ENCODE data around the gene VAV2.
"Not testable (repeated sequence)": the region's sequence is repeated elsewhere in the genome, so short reads cannot be mapped to it uniquely, and the experiment has no call there.

Gene VAV2

GRCh38 chr9:133926165-133926856, 65.8 kb downstream of the VAV2 start:
- in situ Hi-C loops (cut with MboI; ENCODE audit: low sequenced_read_pairs), result no loop called here

- in situ Hi-C loops (cut with MboI; ENCODE audit: low sequenced_read_pairs), result no loop called here
These were observed 67.7 kb downstream of the VAV2 start for GRCh38 chr9:133924453-133924852.

- in situ Hi-C loops (cut with MboI; ENCODE audit: low sequenced_read_pairs), result not testable (repeated sequence)
These were observed 68.5 kb downstream of the VAV2 start for GRCh38 chr9:133923608-133924007.

- in situ Hi-C loops (cut with MboI; ENCODE audit: low sequenced_read_pairs), result no loop called here
These were observed 70.3 kb downstream of the VAV2 start for GRCh38 chr9:133921866-133922265.

GRCh38 chr9:133920471-133920870, 71.7 kb downstream of the VAV2 start:
- in situ Hi-C loops (cut with MboI; ENCODE audit: low sequenced_read_pairs), result no loop called here

- in situ Hi-C loops (cut with MboI; ENCODE audit: low sequenced_read_pairs), result no loop called here
These were observed 72.6 kb downstream of the VAV2 start for GRCh38 chr9:133919253-133920115.

- in situ Hi-C loops (cut with MboI; ENCODE audit: low sequenced_read_pairs), result no loop called here
These were observed 73.9 kb downstream of the VAV2 start for GRCh38 chr9:133918111-133918813.

- in situ Hi-C loops (cut with MboI; ENCODE audit: low sequenced_read_pairs), result no loop called here
These were observed 74.7 kb downstream of the VAV2 start for GRCh38 chr9:133917375-133917774.

- in situ Hi-C loops (cut with MboI; ENCODE audit: low sequenced_read_pairs), result no loop called here
These were observed 76.0 kb downstream of the VAV2 start for GRCh38 chr9:133916159-133916541.

- in situ Hi-C loops (cut with MboI; ENCODE audit: low sequenced_read_pairs), result no loop called here
These were observed 76.5 kb downstream of the VAV2 start for GRCh38 chr9:133915534-133916158.

- in situ Hi-C loops (cut with MboI; ENCODE audit: low sequenced_read_pairs), result no loop called here
These were observed 77.4 kb downstream of the VAV2 start for GRCh38 chr9:133914442-133915342.

GRCh38 chr9:133913571-133914369, 78.4 kb downstream of the VAV2 start:
- in situ Hi-C loops (cut with MboI; ENCODE audit: low sequenced_read_pairs), result no loop called here

- in situ Hi-C loops (cut with MboI; ENCODE audit: low sequenced_read_pairs), result no loop called here
These were observed 81.1 kb downstream of the VAV2 start for GRCh38 chr9:133910855-133911514.

GRCh38 chr9:133906932-133907910, 84.9 kb downstream of the VAV2 start:
- in situ Hi-C loops (cut with MboI; ENCODE audit: low sequenced_read_pairs), result no loop called here

- in situ Hi-C loops (cut with MboI; ENCODE audit: low sequenced_read_pairs), result no loop called here
These were observed 85.9 kb downstream of the VAV2 start for GRCh38 chr9:133906218-133906617.

- in situ Hi-C loops (cut with MboI; ENCODE audit: low sequenced_read_pairs), result no loop called here
These were observed 86.6 kb downstream of the VAV2 start for GRCh38 chr9:133905493-133905892.

GRCh38 chr9:133904346-133905090, 87.6 kb downstream of the VAV2 start:
- in situ Hi-C loops (cut with MboI; ENCODE audit: low sequenced_read_pairs), result no loop called here

Measured in HL-60/S4 treated with phorbol 12-myristate 13-acetate at 8.2 ng/mL for 4 days and 3 days (cell line).